ENCODE measurements around the gene TSPO2.

- TF ChIP-seq CTCF (IDR thresholded peaks at IDR 0.05 in 2 of 3, conservative IDR thresholded peaks at IDR 0.05 in 1 of 3; ENCODE audit: borderline replicate concordance in 1 of 3, insufficient read depth in 1 of 3, low read depth in 2 of 3, low read length in 2 of 3) (no peak), POLR2AphosphoS5 (IDR thresholded peaks at IDR 0.05; ENCODE audit: low read depth, low read length) (no peak), JUND (IDR thresholded peaks at IDR 0.05) (no peak), ZBTB33 (IDR thresholded peaks at IDR 0.05; ENCODE audit: extremely low read depth, insufficient replicate concordance, low read length) (no peak), RAD21 (IDR thresholded peaks at IDR 0.05; ENCODE audit: low read depth) (no peak), YY1 (IDR thresholded peaks at IDR 0.05; ENCODE audit: extremely low read depth, insufficient replicate concordance, low read depth, low read length) (no peak), TCF7L2 (IDR thresholded peaks at IDR 0.05; ENCODE audit: borderline replicate concordance, extremely low read depth, insufficient read depth, insufficient read length) (no peak), EZH2 (IDR thresholded peaks at IDR 0.05) (no peak), POLR2A (IDR thresholded peaks at IDR 0.05; ENCODE audit: borderline replicate concordance, extremely low read depth, insufficient read depth, insufficient read length) (no peak), SP1 (IDR thresholded peaks at IDR 0.05; ENCODE audit: low read depth) (no peak), SIN3A (IDR thresholded peaks at IDR 0.05; ENCODE audit: low read depth) (no peak), REST (IDR thresholded peaks at IDR 0.05; ENCODE audit: low read depth) (no peak), EZH2phosphoT487 (IDR thresholded peaks at IDR 0.05; ENCODE audit: borderline replicate concordance) (no peak), ATF3 (IDR thresholded peaks at IDR 0.05) (no peak)
Measured at GRCh38 chr6:41032830-41033229, 9.4 kb upstream of the TSPO2 start.
